ENCODE results near the gene TFEB. TPM values are rescaled to one million over a fixed set of nuclear protein-coding genes. Genes with fewer than 3 reads are reported as not detected.

TFEB gene
- total and polyA plus RNA-seq, 10 of the 15 experiments (the other 5 are each of a cell fraction or from before 2014, with no cell fraction given): 0.84 to 108 (median 60.8) TPM

GRCh38 chr6:41644297-41644879 lies 91.0 kb downstream of the TFEB start (continued):
- no peak for TF ChIP-seq ZBTB33 (IDR thresholded peaks at IDR 0.05)

- TF ChIP-seq GATAD2B (conservative IDR thresholded peaks at IDR 0.05; ENCODE audit: low read depth): no peak
- TF ChIP-seq TBL1XR1 (IDR thresholded peaks at IDR 0.05; ENCODE audit: low read depth, low read length): no peak
- no peak for TF ChIP-seq IRF4 (IDR thresholded peaks at IDR 0.05; ENCODE audit: low read depth, low read length)
- TF ChIP-seq KDM1A (IDR thresholded peaks at IDR 0.05; ENCODE audit: borderline replicate concordance): no peak
- TF ChIP-seq NR2F1 (conservative IDR thresholded peaks at IDR 0.05): no peak
- TF ChIP-seq CUX1 (IDR thresholded peaks at IDR 0.05; ENCODE audit: insufficient replicate concordance, low read depth, low read length): no peak
- H3K79me2 ChIP-seq (ENCODE audit: control insufficient read depth, insufficient read depth, low read length): no peaks in the 10 kb centered on the region
- CTCF ChIA-PET: no interaction called here
- intact Hi-C loops (cut with micrococcal nuclease; ENCODE audit: unreplicated experiment): no loop called here
- H3K27ac ChIP-seq (ENCODE audit: control insufficient read depth, insufficient read depth): no peak overlapping the region
- RAD21 ChIA-PET (ENCODE audit: unreplicated experiment): no interaction called here
- DNase-seq (ENCODE audit: low read depth, low spot score) (no peak), ATAC-seq (no peak), FAIRE-seq (no peak)
- no peak overlapping the region for H3K4me2 ChIP-seq (ENCODE audit: control insufficient read depth, insufficient read depth)
- POLR2A ChIA-PET: no interaction called here
- H3K9me3 ChIP-seq (replicated peaks; ENCODE audit: control insufficient read depth, insufficient read depth, low read length): no peaks in the 10 kb centered on the region
- no peak overlapping the region for H3K4me3 ChIP-seq
- H3K9ac ChIP-seq (ENCODE audit: control insufficient read depth, insufficient read depth, low read length): no peak overlapping the region
- no peaks in the 10 kb centered on the region for H3K4me1 ChIP-seq (ENCODE audit: control insufficient read depth, insufficient read depth, low read length)
- SMC1A ChIA-PET (ENCODE audit: uncharacterized antibody, unreplicated experiment): no interaction called here
- 28% methylated on average over 4 of the region's 4 CpGs for WGBS (ENCODE audit: insufficient coverage, insufficient replicate concordance, low lambda C conversion rate, missing lambda C conversion rate)
- no peaks in the 10 kb centered on the region for H4K20me1 ChIP-seq (ENCODE audit: control insufficient read depth, insufficient read depth)
- no peak overlapping the region for H2AFZ ChIP-seq (ENCODE audit: control insufficient read depth, low read depth, low read length)
- H3K36me3 ChIP-seq (ENCODE audit: control insufficient read depth in 2 of 2, insufficient read depth in 2 of 2, low read length in 1 of 2): no peaks in the 10 kb centered on the region
- peaks cover 0 to 7% of the 10 kb centered on the region in 2 experiments; a peak in 3 of 4 replicates for H3K27me3 ChIP-seq (replicated peaks in 1 of 2; ENCODE audit: control insufficient read depth in 2 of 2, insufficient read depth in 2 of 2, low read length in 1 of 2)
- no TSS peak for BruUV-seq (replicated peaks)
- in situ Hi-C loops (cut with MboI): no loop called here
Observed at GRCh38 chr6:41643899-41644269, 91.5 kb downstream of the TFEB start.

All from GM12878 (cell line).